SK-N-SH (cell line): ENCODE measurements around the gene TM9SF3. TPM values are rescaled to one million over a fixed set of nuclear protein-coding genes. Genes with fewer than 3 reads are reported as not detected.

ENCODE experiments used
- CTCF ChIA-PET: fragments of 300-600, 350-600 bp; formaldehyde crosslinking; extraction: SDS; loops from one replicate; lab custom pipeline; 2021; lab: Yijun Ruan, JAX
- POLR2A ChIA-PET: fragments of 350-600 bp; sonication (Branson Sonifier 250); formaldehyde crosslinking; extraction: SDS; loops from one replicate; lab custom pipeline; 2020; ENCODE audit warnings: antibody characterized with exemption, inconsistent platforms; lab: Yijun Ruan, JAX
- DNase-seq: peaks from one replicate; pipeline ENCODE4 v3.0.0; 2012
- H2AFZ ChIP-seq: fragments of 200-600 bp; sonication (generic); 2 replicates; pipeline ENCODE4 v1.8.1; 2016; ENCODE audit warnings: antibody characterized with exemption, mild to moderate bottlenecking, low read depth
- H3F3A ChIP-seq: fragments of 200-600 bp; sonication (generic); replicated peaks from 2 replicates; pipeline ENCODE3; 2016; ENCODE audit warnings: antibody characterized with exemption, mild to moderate bottlenecking; ENCODE audit not compliant: insufficient read depth
- H3K27ac ChIP-seq, 2 experiments: fragments of 200-500 bp in 1 of 2; fragments of 200-600 bp in 1 of 2; sonication (Bioruptor generic) in 1 of 2; sonication (generic), shearing (Covaris generic) in 1 of 2; 2 replicates each; pipeline versions ENCODE4 v1.5.1 to v1.6.1; 2014 to 2016; ENCODE audit warnings: low read depth in 2 of 2, inconsistent platforms in 1 of 2, low read length in 1 of 2, mild to moderate bottlenecking in 1 of 2, mixed read lengths in 1 of 2
- H3K27me3 ChIP-seq: fragments of 200-600 bp; sonication (generic), shearing (Covaris generic); 2 replicates; pipeline ENCODE4 v1.6.1; 2016; ENCODE audit warnings: mixed run types; ENCODE audit not compliant: insufficient read depth
- H3K36me3 ChIP-seq, 2 experiments: fragments of 200-500 bp in 1 of 2; fragments of 200-600 bp in 1 of 2; sonication (Bioruptor generic) in 1 of 2; sonication (generic) in 1 of 2; replicated peaks in 1 of 2; 2 replicates each; pipeline versions ENCODE3 to v1.5.1; 2014 to 2016; ENCODE audit warnings: low read length in 1 of 2, mild to moderate bottlenecking in 1 of 2; ENCODE audit not compliant: insufficient read depth in 2 of 2, control insufficient read depth in 1 of 2
- H3K4me1 ChIP-seq, 2 experiments: fragments of 200-500 bp in 1 of 2; fragments of 200-600 bp in 1 of 2; sonication (Bioruptor generic) in 1 of 2; sonication (generic), shearing (Covaris generic) in 1 of 2; 2 replicates each; pipeline versions ENCODE4 v1.5.1 to v1.6.1; 2014 to 2016; ENCODE audit warnings: low read depth in 1 of 2, low read length in 1 of 2, mixed run types in 1 of 2; ENCODE audit not compliant: insufficient read depth in 2 of 2, control insufficient read depth in 1 of 2
- H3K4me2 ChIP-seq: fragments of 200-600 bp; sonication (generic), shearing (Covaris generic); 2 replicates; pipeline ENCODE4 v1.6.1; 2017; ENCODE audit warnings: mixed run types
- H3K4me3 ChIP-seq, 2 experiments: fragments of 200-500 bp in 1 of 2; fragments of 200-600 bp in 1 of 2; sonication (Bioruptor generic) in 1 of 2; sonication (generic), shearing (Covaris generic) in 1 of 2; 2 replicates each; pipeline versions ENCODE4 v1.5.1 to v1.8.1; 2014 to 2016; ENCODE audit warnings: low read depth in 2 of 2, inconsistent platforms in 1 of 2, low read length in 1 of 2, mild to moderate bottlenecking in 1 of 2, mixed read lengths in 1 of 2, moderate library complexity in 1 of 2
- H3K79me2 ChIP-seq: fragments of 200-600 bp; sonication (generic); 2 replicates; pipeline ENCODE4 v1.8.1; 2017; ENCODE audit warnings: mild to moderate bottlenecking; ENCODE audit not compliant: insufficient read depth
- H3K9ac ChIP-seq: fragments of 200-600 bp; sonication (generic); 2 replicates; pipeline ENCODE4 v1.6.1; 2017; ENCODE audit warnings: mixed run types
- H3K9me2 ChIP-seq: fragments of 200-600 bp; sonication (generic); 2 replicates; pipeline ENCODE4 v1.6.1; 2017; ENCODE audit warnings: mixed run types
- H3K9me3 ChIP-seq: fragments of 200-600 bp; sonication (generic); 2 replicates; pipeline ENCODE4 v1.6.1; 2017; ENCODE audit warnings: mixed run types, mild to moderate bottlenecking, moderate library complexity
- H4K20me1 ChIP-seq: fragments of 200-600 bp; sonication (generic); 2 replicates; pipeline ENCODE4 v1.6.1; 2017; ENCODE audit warnings: mild to moderate bottlenecking, mixed run types; ENCODE audit not compliant: insufficient read depth
- ELF1 ChIP-seq: IDR thresholded peaks from 2 replicates; pipeline ENCODE4 v1.4.0; 2012
- FOXJ3 ChIP-seq: sonication (generic); formaldehyde crosslinking; IDR thresholded peaks from 2 replicates; pipeline ENCODE4 v1.5.1; 2020; ENCODE audit warnings: mild to moderate bottlenecking, missing genetic modification reagents
- FOXM1 ChIP-seq: IDR thresholded peaks from 2 replicates; pipeline ENCODE4 v1.4.0; 2012; ENCODE audit warnings: low read depth, mild to moderate bottlenecking
- MXI1 ChIP-seq: IDR thresholded peaks from 2 replicates; pipeline ENCODE4 v1.6.1; 2012; ENCODE audit warnings: mild to moderate bottlenecking, low read depth, low read length, improper control_type of control experiment
- NFIC ChIP-seq: IDR thresholded peaks from 2 replicates; pipeline ENCODE4 v1.4.0; 2012; ENCODE audit warnings: borderline replicate concordance
- NRF1 ChIP-seq: IDR thresholded peaks from 2 replicates; pipeline ENCODE4 v1.6.1; 2012; ENCODE audit warnings: low read depth, mild to moderate bottlenecking, low read length
- RCOR1 ChIP-seq: fragments of 150-350 bp; IDR thresholded peaks from 2 replicates; pipeline ENCODE4 v1.6.1; 2017; ENCODE audit warnings: antibody characterized with exemption, low read length
- TCF12 ChIP-seq: IDR thresholded peaks from 2 replicates; pipeline ENCODE4 v1.4.0; 2012
- TEAD4 ChIP-seq: IDR thresholded peaks from 2 replicates; pipeline ENCODE4 v1.4.0; 2012; ENCODE audit warnings: mild to moderate bottlenecking, borderline replicate concordance; ENCODE audit not compliant: insufficient read depth
- YY1 ChIP-seq: IDR thresholded peaks from 2 replicates; pipeline ENCODE4 v1.4.0; 2012; ENCODE audit warnings: low read depth, mild to moderate bottlenecking
- WGBS: methylation state at CpG from one replicate; pipeline ENCODE4 v1.1.6; 2017; ENCODE audit warnings: low lambda C conversion rate; 5-methylcytosine and 5-hydroxymethylcytosine counted together
- polyA plus RNA-seq, 3 experiments: library from polyadenylated mRNA; depleted of rRNA; stranded (reverse); fragments of >200 nt; gene quantifications; 2 replicates each; pipeline ENCODE4 v1.2.3, GENCODE V29; 2012
- TF ChIP-seq, protein P1 (sequence below): IDR thresholded peaks from 2 replicates; pipeline ENCODE4 v1.4.0; 2012; ENCODE audit warnings: low read depth, borderline replicate concordance
- TF ChIP-seq, protein P2 (sequence below): IDR thresholded peaks from 2 replicates; pipeline ENCODE4 v1.6.1; 2012; ENCODE audit warnings: mild to moderate bottlenecking, low read depth, low read length, moderate library complexity
- TF ChIP-seq, protein P3 (sequence below): fragments of 150-350 bp; IDR thresholded peaks from 2 replicates; pipeline ENCODE4 v1.6.1; 2017; ENCODE audit warnings: antibody characterized with exemption, low read length, low read depth, borderline replicate concordance

Gene TM9SF3
- polyA plus RNA-seq, 1 of the 3 experiments (the other 2 are of a cell fraction): 24.9 TPM

DNA sequence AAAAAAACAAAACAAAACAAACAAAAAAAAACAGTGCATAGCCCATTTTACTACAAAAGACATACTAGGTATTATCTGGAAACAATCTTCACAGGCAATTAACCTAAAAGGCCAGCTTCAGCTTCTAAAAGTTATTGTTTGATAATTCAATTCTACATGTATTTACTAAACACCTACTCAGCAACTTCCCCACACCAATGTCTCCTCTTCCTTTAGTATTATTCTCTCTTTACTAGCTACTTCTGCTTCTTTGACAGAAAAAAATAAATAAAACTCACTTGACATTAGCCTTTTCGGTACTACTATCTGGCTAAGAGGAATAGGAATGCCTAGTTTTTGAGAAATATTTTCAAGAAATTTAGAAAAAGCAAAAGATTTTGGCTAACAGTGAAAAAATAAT, 2.8 kb downstream of the TM9SF3 start:
- no peak for DNase-seq
- Histone ChIP-seq H3K4me2 (0 out of 2 replicates have a peak overlapping the region, but pooled peaks have one; percentile 89), H3K27me3 (no peaks in the 10 kb centered on the region), H3K36me3 (peaks cover 0 to 5% of the 10 kb centered on the region in 2 experiments), H3K9me2 (no peaks in the 10 kb centered on the region), H3F3A (peaks cover 21% of the 10 kb centered on the region), H3K4me1 (peaks cover 8 to 18% of the 10 kb centered on the region in 2 experiments; a peak in 3 of 4 replicates), H3K79me2 (peaks cover 77% of the 10 kb centered on the region), H2AFZ (no peak overlapping the region), H3K27ac (no peak overlapping the region), H4K20me1 (peaks cover 72% of the 10 kb centered on the region), H3K9ac (no peak overlapping the region), H3K4me3 (no peak overlapping the region; a peak in 1 of 4 replicates), H3K9me3 (no peaks in the 10 kb centered on the region)
- WGBS: 98% methylated on average over 1 of the region's 1 CpG
- ChIA-PET CTCF (interaction anchor here (1.7 kb wide), 1 partner anchor 70 kb away, joined by 3 read pairs; the partner anchor contains the start of gene TLL2), POLR2A (interaction anchor here (0.6 kb wide), 1 partner anchor 20 kb away, joined by 4 read pairs; no protein-coding TSS in a partner anchor)
- TF ChIP-seq ELF1 (no peak), TCF12 (no peak), NFIC (no peak), NRF1 (no peak), TEAD4 (no peak), MXI1 (no peak), FOXM1 (no peak), YY1 (no peak), RCOR1 (no peak), FOXJ3 (CRISPR knock-in tag) (no peak)
- TF ChIP-seq, protein P1, sequence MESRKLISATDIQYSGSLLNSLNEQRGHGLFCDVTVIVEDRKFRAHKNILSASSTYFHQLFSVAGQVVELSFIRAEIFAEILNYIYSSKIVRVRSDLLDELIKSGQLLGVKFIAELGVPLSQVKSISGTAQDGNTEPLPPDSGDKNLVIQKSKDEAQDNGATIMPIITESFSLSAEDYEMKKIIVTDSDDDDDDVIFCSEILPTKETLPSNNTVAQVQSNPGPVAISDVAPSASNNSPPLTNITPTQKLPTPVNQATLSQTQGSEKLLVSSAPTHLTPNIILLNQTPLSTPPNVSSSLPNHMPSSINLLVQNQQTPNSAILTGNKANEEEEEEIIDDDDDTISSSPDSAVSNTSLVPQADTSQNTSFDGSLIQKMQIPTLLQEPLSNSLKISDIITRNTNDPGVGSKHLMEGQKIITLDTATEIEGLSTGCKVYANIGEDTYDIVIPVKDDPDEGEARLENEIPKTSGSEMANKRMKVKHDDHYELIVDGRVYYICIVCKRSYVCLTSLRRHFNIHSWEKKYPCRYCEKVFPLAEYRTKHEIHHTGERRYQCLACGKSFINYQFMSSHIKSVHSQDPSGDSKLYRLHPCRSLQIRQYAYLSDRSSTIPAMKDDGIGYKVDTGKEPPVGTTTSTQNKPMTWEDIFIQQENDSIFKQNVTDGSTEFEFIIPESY: no peak
- TF ChIP-seq, protein P2, sequence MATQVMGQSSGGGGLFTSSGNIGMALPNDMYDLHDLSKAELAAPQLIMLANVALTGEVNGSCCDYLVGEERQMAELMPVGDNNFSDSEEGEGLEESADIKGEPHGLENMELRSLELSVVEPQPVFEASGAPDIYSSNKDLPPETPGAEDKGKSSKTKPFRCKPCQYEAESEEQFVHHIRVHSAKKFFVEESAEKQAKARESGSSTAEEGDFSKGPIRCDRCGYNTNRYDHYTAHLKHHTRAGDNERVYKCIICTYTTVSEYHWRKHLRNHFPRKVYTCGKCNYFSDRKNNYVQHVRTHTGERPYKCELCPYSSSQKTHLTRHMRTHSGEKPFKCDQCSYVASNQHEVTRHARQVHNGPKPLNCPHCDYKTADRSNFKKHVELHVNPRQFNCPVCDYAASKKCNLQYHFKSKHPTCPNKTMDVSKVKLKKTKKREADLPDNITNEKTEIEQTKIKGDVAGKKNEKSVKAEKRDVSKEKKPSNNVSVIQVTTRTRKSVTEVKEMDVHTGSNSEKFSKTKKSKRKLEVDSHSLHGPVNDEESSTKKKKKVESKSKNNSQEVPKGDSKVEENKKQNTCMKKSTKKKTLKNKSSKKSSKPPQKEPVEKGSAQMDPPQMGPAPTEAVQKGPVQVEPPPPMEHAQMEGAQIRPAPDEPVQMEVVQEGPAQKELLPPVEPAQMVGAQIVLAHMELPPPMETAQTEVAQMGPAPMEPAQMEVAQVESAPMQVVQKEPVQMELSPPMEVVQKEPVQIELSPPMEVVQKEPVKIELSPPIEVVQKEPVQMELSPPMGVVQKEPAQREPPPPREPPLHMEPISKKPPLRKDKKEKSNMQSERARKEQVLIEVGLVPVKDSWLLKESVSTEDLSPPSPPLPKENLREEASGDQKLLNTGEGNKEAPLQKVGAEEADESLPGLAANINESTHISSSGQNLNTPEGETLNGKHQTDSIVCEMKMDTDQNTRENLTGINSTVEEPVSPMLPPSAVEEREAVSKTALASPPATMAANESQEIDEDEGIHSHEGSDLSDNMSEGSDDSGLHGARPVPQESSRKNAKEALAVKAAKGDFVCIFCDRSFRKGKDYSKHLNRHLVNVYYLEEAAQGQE: no peak
- TF ChIP-seq, protein P3, sequence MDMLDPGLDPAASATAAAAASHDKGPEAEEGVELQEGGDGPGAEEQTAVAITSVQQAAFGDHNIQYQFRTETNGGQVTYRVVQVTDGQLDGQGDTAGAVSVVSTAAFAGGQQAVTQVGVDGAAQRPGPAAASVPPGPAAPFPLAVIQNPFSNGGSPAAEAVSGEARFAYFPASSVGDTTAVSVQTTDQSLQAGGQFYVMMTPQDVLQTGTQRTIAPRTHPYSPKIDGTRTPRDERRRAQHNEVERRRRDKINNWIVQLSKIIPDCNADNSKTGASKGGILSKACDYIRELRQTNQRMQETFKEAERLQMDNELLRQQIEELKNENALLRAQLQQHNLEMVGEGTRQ: no peak
